Hepatocyte (in vitro differentiated cells): Measurements from ENCODE around the gene FBXW11.

ENCODE experiments used
- EZH2 ChIP-seq: fragments of 200-600 bp; sonication (generic); IDR thresholded peaks from 2 replicates; pipeline ENCODE4 v1.6.1; 2016; ENCODE audit warnings: antibody characterized with exemption, mild to moderate bottlenecking, borderline replicate concordance
- TF ChIP-seq, protein P1 (sequence below): fragments of 200-600 bp; sonication (generic); IDR thresholded peaks from 2 replicates; pipeline ENCODE4 v1.5.1; 2016; ENCODE audit warnings: antibody characterized with exemption, mild to moderate bottlenecking; ENCODE audit not compliant: poor library complexity

DNA sequence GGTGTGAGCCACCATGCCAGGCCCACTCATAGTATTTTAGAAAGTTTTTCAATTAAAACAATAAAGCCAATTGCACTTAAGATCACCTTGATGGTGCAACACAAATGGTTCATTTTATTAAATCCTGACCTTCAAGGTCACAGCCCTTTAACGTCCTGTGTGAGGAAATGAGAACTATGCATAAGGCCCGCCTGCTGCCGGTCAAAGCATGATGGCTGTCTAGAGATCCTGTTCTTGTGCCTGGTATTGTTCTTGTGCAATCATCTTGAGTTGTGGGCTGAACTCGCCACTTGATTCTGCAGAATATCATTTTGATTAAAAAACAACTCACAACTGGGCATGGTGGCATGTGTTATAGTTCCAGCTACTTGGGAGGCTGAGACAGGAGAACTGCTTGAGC lies 43.6 kb upstream of the FBXW11 start:
- TF ChIP-seq, protein P1, sequence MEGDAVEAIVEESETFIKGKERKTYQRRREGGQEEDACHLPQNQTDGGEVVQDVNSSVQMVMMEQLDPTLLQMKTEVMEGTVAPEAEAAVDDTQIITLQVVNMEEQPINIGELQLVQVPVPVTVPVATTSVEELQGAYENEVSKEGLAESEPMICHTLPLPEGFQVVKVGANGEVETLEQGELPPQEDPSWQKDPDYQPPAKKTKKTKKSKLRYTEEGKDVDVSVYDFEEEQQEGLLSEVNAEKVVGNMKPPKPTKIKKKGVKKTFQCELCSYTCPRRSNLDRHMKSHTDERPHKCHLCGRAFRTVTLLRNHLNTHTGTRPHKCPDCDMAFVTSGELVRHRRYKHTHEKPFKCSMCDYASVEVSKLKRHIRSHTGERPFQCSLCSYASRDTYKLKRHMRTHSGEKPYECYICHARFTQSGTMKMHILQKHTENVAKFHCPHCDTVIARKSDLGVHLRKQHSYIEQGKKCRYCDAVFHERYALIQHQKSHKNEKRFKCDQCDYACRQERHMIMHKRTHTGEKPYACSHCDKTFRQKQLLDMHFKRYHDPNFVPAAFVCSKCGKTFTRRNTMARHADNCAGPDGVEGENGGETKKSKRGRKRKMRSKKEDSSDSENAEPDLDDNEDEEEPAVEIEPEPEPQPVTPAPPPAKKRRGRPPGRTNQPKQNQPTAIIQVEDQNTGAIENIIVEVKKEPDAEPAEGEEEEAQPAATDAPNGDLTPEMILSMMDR, result no peak
- TF ChIP-seq EZH2, result no peak
